ENCODE measurements around the gene RANBP3.

The RANBP3 gene

DNA sequence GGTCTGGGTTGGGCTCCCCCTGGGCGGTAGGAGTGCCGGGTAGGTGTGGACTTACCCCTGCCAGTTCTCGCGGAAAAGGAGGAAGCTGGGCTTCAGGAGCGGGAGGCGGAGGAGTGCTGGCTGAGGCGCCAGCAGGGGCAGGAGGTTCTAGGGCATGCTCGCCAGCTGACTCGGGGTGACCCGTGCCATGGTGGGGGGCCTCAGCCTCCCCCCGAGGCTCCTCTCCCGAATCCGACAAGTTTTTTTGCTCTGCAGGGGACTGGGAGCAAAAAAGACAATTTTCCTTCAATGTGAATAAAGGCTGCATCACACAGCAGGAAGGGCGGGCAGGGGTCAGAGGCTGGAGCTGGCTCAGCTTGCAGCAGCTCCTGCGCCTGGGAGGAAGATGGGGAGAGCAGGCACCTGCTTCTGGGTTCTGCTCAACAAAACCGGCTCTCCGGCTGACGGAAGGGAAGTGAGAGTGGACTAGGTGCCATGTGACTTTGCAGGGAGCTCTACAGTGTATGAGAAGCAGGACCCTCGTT is 26.5 kb downstream of the RANBP3 start:
- TF ChIP-seq ZFP30 (CRISPR knock-in tag; IDR thresholded peaks at IDR 0.05): no peak
- no peak for TF ChIP-seq PPARA (CRISPR knock-in tag; IDR thresholded peaks at IDR 0.05; ENCODE audit: borderline replicate concordance)
- TF ChIP-seq, protein P1, sequence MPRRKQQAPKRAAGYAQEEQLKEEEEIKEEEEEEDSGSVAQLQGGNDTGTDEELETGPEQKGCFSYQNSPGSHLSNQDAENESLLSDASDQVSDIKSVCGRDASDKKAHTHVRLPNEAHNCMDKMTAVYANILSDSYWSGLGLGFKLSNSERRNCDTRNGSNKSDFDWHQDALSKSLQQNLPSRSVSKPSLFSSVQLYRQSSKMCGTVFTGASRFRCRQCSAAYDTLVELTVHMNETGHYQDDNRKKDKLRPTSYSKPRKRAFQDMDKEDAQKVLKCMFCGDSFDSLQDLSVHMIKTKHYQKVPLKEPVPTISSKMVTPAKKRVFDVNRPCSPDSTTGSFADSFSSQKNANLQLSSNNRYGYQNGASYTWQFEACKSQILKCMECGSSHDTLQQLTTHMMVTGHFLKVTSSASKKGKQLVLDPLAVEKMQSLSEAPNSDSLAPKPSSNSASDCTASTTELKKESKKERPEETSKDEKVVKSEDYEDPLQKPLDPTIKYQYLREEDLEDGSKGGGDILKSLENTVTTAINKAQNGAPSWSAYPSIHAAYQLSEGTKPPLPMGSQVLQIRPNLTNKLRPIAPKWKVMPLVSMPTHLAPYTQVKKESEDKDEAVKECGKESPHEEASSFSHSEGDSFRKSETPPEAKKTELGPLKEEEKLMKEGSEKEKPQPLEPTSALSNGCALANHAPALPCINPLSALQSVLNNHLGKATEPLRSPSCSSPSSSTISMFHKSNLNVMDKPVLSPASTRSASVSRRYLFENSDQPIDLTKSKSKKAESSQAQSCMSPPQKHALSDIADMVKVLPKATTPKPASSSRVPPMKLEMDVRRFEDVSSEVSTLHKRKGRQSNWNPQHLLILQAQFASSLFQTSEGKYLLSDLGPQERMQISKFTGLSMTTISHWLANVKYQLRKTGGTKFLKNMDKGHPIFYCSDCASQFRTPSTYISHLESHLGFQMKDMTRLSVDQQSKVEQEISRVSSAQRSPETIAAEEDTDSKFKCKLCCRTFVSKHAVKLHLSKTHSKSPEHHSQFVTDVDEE (CRISPR knock-in tag; IDR thresholded peaks at IDR 0.05): no peak
- no peak for TF ChIP-seq PATZ1 (CRISPR knock-in tag; IDR thresholded peaks at IDR 0.05; ENCODE audit: borderline replicate concordance)
- no peak for TF ChIP-seq RARB (CRISPR knock-in tag; IDR thresholded peaks at IDR 0.05)
- no peak for TF ChIP-seq TOX (CRISPR knock-in tag; IDR thresholded peaks at IDR 0.05; ENCODE audit: borderline replicate concordance)
- TF ChIP-seq CSDC2 (CRISPR knock-in tag; IDR thresholded peaks at IDR 0.05): no peak
- TF ChIP-seq, protein P2, sequence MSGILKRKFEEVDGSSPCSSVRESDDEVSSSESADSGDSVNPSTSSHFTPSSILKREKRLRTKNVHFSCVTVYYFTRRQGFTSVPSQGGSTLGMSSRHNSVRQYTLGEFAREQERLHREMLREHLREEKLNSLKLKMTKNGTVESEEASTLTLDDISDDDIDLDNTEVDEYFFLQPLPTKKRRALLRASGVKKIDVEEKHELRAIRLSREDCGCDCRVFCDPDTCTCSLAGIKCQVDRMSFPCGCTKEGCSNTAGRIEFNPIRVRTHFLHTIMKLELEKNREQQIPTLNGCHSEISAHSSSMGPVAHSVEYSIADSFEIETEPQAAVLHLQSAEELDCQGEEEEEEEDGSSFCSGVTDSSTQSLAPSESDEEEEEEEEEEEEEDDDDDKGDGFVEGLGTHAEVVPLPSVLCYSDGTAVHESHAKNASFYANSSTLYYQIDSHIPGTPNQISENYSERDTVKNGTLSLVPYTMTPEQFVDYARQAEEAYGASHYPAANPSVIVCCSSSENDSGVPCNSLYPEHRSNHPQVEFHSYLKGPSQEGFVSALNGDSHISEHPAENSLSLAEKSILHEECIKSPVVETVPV (CRISPR knock-in tag; IDR thresholded peaks at IDR 0.05): no peak
- no peak for TF ChIP-seq BACH2 (CRISPR knock-in tag; IDR thresholded peaks at IDR 0.05; ENCODE audit: borderline replicate concordance)
- TF ChIP-seq GLIS3 (CRISPR knock-in tag; IDR thresholded peaks at IDR 0.05): no peak
- TF ChIP-seq, protein P3, sequence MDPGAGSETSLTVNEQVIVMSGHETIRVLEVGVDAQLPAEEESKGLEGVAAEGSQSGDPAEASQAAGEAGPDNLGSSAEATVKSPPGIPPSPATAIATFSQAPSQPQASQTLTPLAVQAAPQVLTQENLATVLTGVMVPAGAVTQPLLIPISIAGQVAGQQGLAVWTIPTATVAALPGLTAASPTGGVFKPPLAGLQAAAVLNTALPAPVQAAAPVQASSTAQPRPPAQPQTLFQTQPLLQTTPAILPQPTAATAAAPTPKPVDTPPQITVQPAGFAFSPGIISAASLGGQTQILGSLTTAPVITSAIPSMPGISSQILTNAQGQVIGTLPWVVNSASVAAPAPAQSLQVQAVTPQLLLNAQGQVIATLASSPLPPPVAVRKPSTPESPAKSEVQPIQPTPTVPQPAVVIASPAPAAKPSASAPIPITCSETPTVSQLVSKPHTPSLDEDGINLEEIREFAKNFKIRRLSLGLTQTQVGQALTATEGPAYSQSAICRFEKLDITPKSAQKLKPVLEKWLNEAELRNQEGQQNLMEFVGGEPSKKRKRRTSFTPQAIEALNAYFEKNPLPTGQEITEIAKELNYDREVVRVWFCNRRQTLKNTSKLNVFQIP (CRISPR knock-in tag; IDR thresholded peaks at IDR 0.05; ENCODE audit: borderline replicate concordance, low read depth): no peak
- TF ChIP-seq ESRRG (CRISPR knock-in tag; IDR thresholded peaks at IDR 0.05): no peak
- TF ChIP-seq ARNTL (CRISPR knock-in tag; IDR thresholded peaks at IDR 0.05; ENCODE audit: borderline replicate concordance, low read depth): no peak
- no peak for TF ChIP-seq ZFP3 (CRISPR knock-in tag; IDR thresholded peaks at IDR 0.05)
- no peak for TF ChIP-seq ZNF565 (CRISPR knock-in tag; conservative IDR thresholded peaks at IDR 0.05; ENCODE audit: low read depth)
- TF ChIP-seq ISL1 (CRISPR knock-in tag; IDR thresholded peaks at IDR 0.05): no peak
- TF ChIP-seq TCF4 (CRISPR knock-in tag; IDR thresholded peaks at IDR 0.05; ENCODE audit: borderline replicate concordance): no peak
- TF ChIP-seq ZNF8 (CRISPR knock-in tag; IDR thresholded peaks at IDR 0.05): no peak
- no peak for TF ChIP-seq SNAI2 (CRISPR knock-in tag; IDR thresholded peaks at IDR 0.05)
- no peak for TF ChIP-seq OSR1 (CRISPR knock-in tag; IDR thresholded peaks at IDR 0.05)
- ATAC-seq: no peak

DNA sequence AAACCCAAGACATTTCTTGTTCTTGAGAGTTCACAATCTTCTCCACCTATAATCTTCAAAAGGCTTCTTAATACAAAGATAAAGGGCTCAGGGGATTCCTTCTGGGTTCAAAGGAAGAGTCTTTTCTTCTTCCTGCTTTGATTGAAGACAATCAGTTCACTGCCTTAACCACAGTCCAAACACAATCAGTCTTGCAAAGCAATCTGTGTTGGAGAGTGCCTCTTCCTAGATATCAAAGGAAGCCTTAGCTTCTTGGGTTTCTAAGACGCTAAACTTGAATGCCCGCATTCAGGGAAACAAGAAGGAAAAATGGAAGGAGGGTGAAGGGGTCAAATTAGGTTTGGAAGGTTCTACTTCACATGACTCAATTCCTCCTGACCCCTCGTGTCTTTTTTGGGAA is 27.2 kb downstream of the RANBP3 start:
- TF ChIP-seq ZFP30 (CRISPR knock-in tag; IDR thresholded peaks at IDR 0.05) (no peak), OSR1 (CRISPR knock-in tag; IDR thresholded peaks at IDR 0.05) (no peak), CSDC2 (CRISPR knock-in tag; IDR thresholded peaks at IDR 0.05) (no peak), ZC3H10 (CRISPR knock-in tag; IDR thresholded peaks at IDR 0.05) (no peak), BACH2 (CRISPR knock-in tag; IDR thresholded peaks at IDR 0.05; ENCODE audit: borderline replicate concordance) (no peak), ISL1 (CRISPR knock-in tag; IDR thresholded peaks at IDR 0.05) (no peak), CREB5 (CRISPR knock-in tag; IDR thresholded peaks at IDR 0.05; ENCODE audit: low read depth) (no peak), ZNF70 (CRISPR knock-in tag; IDR thresholded peaks at IDR 0.05) (no peak), RARB (CRISPR knock-in tag; IDR thresholded peaks at IDR 0.05) (no peak), ZFP3 (CRISPR knock-in tag; IDR thresholded peaks at IDR 0.05) (no peak), GLIS3 (CRISPR knock-in tag; IDR thresholded peaks at IDR 0.05) (no peak), PPARA (CRISPR knock-in tag; IDR thresholded peaks at IDR 0.05; ENCODE audit: borderline replicate concordance) (no peak)
- TF ChIP-seq, protein P3 (CRISPR knock-in tag; IDR thresholded peaks at IDR 0.05; ENCODE audit: borderline replicate concordance, low read depth): no peak
- TF ChIP-seq, protein P2 (CRISPR knock-in tag; IDR thresholded peaks at IDR 0.05): no peak
- no peak for ATAC-seq

Data from SK-N-SH treated with all-trans-retinoic acid at 6 μM for 48 hours (cell line).